HEK293T (cell line): ENCODE data around the gene KCNF1.

Experiments
- BHLHE40 ChIP-seq: fragments of 450-650 bp; IDR thresholded peaks from 2 replicates; pipeline ENCODE4 v1.6.1; 2016; ENCODE audit warnings: mild to moderate bottlenecking, moderate library complexity, borderline replicate concordance
- CTBP1 ChIP-seq: fragments of 450-650 bp; IDR thresholded peaks from 2 replicates; pipeline ENCODE4 v1.6.1; 2016; ENCODE audit warnings: borderline replicate concordance

DNA sequence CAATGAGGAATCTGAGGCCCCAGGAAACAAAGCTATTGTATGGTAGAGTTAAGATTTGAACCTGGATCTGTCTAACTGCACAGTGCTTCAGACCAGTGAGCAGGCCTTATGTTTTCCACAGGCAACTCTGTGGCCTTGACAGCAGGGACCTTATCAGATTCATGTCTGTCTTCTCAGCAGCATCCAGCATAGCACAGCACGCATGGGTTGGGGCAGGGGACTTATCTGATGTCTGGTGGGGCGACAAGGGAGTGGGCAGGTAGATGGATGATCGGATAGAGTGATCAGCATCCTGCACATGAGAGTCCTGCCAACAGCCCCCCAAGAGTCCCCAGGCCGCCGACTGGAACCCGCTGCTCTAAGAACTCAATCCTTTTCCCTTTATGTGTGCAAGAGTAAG lies 28.7 kb upstream of the KCNF1 start:
- TF ChIP-seq CTBP1 (no peak), BHLHE40 (no peak)
